ENCODE measurements around the gene GALNS.
"Not testable (repeated sequence)": the region's sequence is repeated elsewhere in the genome, so short reads cannot be mapped to it uniquely, and the experiment has no call there.

GALNS gene

DNA sequence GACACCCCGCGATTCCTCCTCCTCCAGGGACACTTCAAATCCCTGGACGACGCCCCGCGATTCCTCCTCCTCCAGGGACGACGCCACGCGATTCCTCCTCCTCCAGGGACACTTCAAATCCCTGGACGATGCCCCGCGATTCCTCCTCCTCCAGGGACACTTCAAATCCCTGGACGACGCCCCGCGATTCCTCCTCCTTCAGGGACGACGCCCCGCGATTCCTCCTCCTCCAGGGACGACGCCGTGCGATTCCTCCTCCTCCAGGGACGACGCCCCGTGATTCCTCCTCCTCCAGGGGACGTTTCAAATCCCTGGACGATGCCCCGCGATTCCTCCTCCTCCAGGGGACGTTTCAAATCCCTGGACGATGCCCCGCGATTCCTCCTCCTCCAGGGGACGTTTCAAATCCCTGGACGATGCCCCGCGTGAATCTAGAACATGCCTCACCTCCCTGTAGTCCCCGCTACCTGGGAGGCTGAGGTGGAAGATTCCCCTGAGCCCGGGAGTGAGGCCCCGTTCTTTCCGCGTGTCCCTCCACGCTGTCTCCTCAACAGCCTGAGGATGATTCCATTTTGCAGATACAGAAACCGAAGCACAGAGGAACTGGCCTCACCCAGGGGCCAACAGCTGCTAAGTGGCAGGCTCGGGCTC, 33.1 kb upstream of the GALNS start:
- not testable (repeated sequence) for DNase-seq (ENCODE audit: low read depth)

DNA sequence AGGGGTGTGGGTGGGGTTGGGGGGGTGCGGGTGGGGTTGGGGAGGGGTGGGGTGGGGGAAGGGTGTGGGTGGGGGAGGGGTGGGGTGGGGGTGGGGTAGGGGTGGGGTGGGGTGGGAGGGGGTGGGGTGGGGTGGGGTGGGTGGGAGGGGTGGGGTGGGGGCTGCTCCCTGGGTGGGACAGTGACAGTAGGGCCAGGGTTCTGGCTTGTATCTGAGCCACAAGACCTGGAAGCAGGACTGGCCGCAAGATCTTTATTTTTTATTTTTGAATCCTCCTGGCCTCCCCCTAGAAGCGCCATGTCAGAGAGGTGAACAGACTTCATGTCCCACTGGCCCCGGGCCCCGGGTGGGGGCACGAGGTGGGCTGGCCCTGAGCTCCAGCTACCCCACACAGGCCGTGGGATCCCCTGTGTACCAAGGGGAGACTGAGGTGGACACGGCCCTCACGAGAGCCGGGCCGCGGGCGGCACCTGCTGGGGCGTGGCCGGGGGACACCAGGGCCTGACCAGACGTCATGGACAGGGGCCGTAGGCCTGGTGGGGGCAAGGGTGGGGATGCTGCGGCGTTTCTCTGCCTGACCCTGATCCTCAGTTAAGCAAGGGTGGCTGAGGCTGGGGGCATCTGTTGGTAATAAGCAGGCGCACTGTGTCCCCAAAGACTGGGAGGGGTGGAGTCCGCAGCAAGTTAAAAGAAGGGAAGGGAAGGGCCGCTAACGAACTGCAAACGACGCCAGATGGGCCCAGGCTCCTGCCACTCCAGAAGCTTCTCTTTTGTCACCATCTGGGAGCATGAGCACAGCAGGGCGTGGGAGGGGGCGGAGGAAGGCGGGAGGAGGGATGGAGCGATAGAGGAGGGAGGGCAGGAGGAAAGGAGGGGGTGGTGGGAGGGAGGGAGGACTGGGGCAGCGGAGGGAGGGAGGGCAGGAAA, 32.0 kb upstream of the GALNS start:
- DNase-seq (ENCODE audit: low read depth): no peak

DNA sequence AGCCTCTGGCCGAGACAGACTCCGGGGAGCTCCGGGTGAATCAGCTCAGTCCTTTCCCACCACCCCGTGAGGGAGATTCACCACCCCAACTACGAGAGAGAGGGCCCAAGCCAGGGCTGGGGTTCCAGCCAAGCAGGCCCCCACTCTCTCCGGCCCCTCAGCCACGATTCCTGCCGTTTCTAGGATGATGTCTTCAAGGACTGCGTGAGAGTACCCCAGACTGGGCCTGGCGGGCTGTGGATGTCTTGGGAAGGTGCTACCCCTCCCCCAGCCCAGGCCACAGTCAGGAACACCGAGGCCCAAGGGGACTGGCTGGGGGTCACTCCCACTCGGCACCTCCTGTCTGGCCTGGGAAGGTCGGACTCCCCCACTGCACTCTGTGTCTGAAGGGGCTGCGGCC, 31.3 kb upstream of the GALNS start:
- DNase-seq (ENCODE audit: low read depth): no peak

DNA sequence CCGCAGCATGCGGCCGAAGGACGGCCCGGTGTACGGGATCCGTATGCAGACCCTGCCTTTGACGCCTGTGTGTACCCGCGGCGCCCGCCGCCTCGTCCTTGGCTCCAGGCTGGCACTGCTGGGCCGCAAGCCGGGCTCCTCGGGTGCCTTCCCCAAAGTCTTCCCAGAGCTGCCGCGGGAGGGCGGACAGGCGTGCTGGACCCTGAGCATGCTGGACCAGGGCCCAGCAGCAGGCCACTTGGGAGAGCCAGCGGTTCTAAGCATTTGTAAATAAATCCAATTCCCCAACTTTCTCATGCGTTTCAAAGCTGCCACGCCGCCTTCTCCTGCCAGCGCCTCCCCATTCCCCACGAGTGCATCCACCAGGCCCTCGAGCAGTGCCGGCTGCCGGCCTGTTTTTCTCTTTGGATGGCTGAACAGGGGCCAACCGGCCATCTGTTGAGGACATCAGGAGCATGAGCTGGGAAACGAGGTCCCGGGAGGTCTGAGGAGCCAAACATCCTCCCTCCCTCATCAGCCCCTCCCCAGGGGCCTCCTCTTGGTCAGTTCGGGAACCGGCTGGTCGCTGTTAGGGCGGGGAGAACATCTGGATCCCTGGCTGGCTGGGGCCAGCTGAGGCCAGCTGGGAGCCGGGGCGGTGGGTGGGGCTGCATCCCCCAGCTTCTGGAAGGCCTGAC, 30.2 kb upstream of the GALNS start:
- DNase-seq (ENCODE audit: low read depth): no peak

DNA sequence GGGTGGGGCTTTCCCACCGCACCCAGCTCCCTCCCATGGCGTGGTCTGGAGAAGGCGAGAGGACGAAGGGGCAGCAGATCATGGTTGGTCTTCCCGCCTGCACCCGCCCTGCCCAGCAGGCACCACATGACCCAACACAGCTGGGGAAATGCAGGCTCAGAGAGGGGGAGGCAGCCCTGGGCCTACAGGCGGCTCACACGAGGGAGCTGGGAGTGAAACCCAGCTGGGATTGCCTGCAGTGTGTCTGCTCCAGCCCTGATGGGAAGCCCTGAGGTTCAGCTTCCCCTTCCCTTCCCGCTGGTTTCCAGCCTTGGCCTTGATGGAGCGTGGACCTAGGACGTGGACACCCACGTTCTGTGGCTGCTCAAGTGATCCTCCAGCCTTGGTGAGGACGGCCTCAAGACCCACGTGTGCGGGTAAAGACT, 29.7 kb upstream of the GALNS start:
- DNase-seq (ENCODE audit: low read depth): no peak

DNA sequence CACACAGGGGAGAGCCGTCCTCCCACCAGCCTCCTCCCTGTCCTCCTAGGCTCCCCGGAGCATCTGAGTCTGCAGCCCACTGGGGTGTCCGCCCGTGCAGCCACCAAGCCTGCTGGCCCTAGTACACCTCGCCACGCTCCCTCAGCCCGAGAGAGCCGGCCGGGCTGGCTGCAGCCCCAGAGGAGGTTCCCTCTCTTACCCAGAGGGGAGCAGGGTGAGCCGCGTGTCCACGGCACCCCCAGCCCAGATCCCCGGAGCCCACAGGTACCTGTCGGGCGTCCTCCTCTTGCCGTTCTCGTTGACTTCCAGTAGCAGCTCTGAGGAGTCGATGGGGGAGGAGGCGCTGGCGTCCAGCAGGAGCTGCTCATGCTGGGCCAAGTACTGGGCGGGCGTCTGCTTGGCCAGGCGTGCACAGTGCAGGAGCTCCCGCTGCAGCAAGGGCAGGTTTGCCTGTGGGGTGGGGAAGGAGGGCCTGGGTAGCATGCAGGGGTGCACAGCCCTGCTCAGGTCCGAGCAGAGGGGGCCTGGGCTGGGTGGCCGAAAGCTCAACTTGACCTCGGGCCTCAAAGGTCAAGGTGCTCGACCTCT, 29.0 kb upstream of the GALNS start:
- DNase-seq (ENCODE audit: low read depth): no peak

DNA sequence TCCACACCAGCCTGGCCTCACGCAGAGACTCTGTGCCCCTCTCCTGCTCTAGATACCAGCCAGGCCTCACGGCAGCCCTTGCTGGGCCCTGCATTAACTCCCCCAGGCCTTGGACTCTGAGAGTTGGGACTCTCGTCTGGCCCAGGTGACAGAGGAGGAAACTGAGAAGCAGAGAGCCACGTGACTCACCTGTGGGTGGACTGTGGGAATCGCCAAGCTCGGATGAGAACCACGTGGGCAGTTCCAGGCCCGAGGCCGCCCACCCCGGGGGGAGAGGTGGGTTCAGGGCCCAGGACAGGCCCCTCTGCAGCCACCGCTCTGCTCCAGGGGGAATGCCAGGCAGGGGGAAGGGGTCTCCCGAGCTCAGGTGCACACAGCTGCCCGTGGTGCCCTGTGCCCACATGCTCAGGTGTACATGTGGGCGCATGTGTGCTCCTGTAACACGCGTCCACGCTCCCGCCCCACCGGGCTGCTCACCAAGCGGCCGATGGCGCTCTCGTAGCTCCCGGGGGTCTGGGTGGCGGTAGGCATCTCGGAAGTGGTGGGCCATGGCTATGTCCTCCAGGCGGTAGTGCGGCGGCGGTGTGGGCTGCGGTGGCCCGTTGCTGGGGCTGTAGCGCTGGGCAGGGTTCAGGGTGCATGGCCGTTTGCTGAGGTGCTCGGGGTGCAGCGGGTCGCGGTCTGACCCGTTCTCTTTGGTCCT, 28.0 kb upstream of the GALNS start:
- no peak for DNase-seq (ENCODE audit: low read depth)

DNA sequence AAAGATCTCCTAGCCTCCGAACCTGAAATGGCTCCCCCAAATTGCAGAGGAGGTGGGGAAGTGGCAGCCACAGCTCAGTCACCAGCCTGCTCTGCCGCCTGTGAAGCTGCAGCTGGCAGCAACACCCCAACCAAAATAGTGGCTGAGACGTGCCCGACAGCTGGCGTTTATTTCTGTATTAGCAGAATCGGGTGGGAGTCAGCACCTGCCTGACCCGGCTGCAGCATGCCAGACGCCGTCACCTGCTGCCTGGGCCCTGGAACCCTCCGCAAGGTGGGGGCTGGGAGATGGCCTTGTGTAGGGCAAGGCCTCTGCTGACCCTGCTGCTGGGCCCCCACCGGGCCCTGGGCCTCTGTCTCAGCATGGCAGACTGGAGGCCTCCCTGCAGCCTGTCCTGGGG, 27.2 kb upstream of the GALNS start:
- DNase-seq (ENCODE audit: low read depth): no peak

DNA sequence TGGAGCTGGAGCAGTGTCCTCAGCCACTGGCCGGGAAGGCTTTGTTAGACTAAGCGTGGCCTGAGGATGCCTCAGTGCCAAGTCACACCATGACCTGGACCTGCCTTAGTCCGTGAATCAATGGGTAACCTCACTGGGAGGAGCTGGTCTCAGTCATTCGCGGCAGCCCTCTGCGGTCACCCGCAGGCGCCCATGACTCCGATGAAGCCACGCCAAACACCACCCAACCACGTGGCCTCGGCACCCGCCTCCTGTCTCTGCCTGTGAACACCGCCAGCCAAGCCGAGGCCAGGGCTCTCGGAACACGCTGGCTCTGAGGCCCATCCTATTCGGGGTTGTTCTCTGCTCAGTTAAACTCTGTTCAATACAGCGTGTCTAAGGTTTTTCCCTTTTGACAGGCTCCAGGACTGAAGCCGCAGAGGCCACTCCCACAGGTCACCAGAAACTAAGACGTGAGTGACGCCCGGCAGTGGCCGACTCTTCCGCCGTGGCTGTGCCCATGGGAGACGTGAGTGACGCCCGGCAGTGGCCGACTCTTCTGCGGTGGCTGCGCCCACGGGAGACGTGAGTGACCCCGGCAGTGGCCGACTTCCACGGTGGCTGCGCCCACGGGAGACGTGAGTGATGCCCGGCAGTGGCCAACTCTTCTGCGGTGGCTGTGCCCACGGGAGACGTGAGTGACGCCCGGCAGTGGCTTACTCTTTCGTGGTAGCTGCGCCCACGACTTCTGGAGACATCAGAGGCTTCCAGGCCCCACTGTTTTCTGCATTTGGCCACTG, 26.6 kb upstream of the GALNS start:
- no peak for DNase-seq (ENCODE audit: low read depth)

DNA sequence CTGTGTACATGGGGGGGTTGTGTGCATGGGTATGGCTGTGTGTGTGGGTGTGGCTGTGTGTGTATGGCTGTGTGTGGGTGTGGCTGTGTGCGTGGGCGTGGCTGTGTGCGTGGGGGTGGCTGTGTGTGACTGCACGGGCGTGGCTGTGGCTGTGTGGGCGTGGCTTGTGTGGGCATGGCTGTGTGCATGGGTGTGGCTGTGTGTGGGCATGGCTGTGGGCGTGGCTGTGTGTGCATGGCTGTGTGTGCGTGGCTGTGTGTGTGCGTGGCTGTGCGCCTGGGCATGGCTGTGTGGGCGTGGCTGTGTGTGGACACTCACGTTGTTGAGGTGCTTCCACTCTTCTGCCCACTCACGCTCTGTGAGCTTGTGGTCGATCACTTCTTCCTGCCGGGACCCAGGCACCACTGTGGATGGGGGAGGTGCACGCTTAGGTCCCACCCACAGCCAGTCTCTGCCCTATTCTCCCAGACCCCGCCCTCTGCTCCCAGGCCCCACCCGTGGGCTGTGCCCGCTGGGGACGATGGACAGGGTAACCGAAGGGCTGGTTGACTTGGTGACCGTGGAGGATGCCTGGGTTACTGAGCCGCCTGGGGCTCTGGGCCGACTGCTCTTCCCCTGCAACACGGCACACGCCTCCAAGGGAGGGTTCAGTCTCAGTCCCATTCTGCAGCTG, 25.7 kb upstream of the GALNS start:
- DNase-seq (ENCODE audit: low read depth): no peak

DNA sequence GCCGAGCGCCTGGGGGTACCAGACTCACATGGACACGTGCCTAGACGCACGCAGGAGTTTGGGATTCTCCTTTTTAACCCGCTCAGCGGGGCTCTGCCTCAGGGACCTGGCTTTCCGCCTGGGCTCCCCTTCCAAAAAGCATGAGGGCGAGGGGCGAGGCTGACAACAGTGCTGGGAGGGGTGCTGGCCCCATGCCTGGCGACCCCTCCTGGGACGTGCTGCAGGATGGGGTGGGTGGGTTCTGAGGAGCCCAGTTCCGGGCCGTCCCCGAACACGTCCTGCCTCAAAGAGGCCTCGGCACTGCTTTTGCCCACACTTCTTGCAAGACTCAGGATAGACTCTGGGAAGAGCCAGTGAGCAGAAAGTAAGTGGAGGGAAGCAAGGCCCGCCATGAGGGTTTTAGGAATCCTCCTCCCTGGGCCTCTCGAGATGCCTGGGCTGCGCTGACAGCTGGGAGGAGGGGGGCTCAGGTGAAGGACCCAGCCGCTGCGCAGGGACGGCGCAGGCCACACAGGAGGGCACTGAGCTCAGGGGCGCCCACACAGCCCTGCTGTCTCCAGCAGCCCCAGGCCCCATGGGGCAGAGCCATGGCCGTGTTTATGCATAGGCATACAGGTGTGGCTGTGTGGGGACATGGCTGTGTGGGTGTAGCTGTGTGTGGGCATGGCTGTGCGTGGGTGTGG, 25.1 kb upstream of the GALNS start:
- no peak for DNase-seq (ENCODE audit: low read depth)

DNA sequence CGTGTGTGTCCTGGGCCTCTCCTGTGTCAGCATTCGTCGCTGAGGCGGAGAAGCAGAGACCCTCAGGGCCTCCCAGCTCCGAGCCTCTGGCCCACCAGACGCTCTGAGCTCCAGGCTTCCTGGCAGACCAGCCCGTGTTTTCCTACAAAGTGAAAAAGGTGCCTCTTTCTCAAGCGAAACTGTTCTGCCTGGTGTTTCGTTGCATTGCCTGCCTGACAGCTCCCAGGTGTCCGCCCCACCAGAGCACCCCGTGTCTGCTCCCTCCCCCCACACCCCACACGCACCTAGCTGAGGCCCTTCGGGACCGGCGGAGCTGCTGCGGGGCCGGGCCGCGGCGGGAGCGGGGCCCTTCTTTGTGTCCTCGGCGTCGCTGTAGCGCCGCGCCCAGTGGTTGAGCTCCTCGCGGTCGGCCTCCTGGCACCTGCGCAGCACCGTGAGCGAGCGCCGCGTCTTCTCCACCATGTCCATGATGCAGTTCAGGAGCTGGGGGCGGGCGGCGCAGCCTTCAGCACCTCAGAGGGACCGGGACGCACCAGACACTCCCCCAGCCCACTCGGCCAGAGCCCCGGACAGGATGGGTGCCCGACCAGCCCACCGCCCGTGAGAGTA, 24.4 kb upstream of the GALNS start:
- no peak for DNase-seq (ENCODE audit: low read depth)

DNA sequence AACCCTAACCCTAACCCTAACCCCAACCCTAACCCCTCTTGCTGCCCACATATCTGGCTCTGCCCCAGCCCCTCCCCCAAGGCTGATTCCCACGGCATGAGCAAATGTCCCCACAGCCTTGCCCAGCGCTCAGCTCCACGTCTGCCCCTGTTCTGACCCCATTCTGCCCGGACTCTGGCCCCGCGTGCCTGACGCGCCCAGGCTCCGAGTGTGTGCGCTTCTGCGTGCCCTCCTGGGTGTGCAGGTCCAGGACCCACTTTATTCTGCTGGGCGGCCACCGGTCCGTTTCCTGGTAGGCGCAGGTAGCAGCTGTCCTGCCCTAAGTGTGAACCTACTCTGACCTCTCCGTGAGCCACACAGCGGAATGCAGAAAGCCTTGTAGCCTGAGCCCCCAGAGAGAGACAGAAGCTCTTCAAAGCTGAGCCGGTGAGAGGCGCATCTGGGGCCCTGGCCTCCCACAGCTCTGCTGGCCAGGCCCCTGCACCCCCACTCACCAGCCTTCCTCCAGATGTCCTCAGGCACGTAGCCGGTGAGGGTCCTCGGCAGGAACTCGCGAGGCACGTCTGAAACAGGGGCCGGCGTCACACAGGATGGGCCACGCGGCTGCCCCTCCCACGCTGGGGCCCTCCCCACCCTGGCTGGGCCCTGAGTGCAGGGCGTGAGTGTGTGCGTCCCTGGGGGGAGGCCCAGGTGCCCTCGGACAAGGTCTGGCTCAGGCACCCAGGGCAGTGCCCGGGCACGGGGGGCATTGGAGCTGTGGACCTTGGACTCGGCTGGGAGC, 23.7 kb upstream of the GALNS start:
- no peak for DNase-seq (ENCODE audit: low read depth)

DNA sequence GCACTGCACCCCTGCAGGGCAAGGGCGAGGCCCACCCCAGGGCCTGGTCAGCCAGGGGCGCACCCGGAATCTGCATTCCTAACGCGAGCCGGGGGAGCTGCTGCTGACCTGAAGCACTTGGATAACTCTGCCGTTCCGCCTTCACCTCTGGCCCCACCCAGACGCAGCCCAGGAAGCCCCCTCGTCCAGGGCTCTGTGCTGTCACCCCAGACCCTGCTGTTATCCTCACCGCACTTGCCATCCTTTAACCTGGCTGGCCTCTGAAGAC, 23.0 kb upstream of the GALNS start:
- no peak for DNase-seq (ENCODE audit: low read depth)

DNA sequence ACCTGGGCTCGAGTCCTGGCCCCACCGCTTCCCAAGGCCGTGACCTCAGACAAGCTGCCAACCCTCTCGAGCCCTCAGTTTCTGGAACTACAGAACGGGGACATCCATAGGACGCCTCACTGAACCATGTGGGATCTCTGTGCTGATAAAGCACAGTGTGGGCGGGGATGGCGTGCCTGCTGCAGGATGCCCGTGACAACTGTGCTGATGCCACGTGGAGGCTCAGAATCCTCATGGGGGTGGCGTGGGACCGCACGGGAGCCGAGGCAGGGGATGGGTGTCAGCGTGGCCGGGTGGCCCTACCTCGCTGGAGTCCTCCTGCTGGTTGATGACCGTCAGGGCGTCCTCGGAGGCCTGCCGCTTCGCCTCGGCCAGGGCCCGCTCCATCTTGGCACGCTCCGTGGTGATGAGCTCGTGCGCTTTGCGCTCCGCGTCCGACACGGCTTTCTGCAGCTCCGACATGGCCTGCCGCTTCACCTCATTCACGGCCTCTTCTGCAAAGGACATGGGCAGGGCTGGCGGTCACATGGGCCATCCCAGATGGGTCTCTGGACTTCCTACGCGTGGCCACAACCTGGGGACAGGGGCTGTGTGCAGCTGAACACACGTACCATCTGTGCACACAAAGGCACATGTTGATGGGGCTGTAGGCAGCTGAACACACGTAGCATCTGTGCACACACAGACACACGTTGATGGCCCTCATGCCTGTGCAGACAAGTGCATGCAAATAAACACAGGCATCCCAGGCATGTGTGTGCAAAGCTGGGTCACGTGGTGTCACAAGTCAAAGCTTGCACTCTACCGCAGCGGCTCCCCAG, 22.4 kb upstream of the GALNS start:
- DNase-seq (ENCODE audit: low read depth): no peak

DNA sequence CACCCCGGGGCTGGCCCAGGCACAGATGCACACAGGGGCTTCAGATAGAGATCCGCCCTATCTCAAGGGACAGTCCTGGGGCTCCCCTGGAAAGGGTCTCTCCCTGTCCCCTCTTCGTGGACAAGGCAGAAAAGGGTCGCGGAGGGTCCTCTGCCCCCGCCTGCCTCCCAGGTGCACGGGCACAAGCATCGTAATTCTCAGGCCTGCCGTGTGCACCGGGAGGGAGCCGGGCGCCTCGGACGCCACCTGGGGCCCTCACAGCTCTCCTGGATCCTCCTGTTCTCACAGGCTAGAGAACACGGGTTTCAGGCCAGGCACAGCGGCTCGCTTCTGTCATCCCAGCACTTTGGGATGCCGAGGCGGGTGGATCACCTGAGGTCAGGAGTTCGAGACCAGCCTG, 21.6 kb upstream of the GALNS start:
- no peak for DNase-seq (ENCODE audit: low read depth)

DNA sequence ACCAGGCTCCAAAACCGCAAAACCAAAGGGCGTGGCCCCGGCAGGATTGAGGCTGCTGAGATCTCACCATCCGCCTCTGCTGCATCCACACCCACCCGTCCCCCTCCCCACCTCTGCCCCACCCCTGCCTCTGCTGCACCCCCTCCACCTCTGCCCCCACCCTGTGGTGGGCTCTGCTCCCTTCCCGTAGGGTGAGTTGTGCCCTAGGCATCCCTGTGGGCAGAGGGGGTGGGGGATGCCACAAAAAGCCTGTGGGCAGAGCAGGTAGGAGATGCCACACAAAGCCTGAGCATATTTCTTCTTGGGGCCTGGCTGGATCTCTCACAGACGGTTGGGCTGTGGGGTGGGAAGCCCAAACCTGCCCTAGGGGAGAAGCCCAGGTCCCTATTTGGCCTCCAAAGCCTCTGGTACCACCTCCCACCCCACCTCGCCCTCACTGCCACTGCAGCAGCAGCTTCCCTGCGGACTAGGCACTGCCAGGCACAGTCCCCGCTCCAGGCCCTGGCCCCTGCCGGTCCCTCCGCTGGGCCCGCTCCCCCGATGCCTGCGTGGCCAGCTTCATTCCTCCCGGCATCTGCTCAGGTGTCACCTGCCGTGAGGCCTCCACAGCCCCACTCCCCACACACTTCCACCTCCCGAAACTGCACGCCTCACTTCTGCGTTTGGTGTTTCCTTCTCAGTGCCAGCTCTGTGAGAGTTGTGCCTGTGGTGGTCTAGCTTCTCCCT, 21.0 kb upstream of the GALNS start:
- DNase-seq (ENCODE audit: low read depth): no peak
